Endothelial cell of umbilical vein (primary cell): Measurements from ENCODE around the gene ZNF766. TPM values are rescaled to one million over a fixed set of nuclear protein-coding genes. Genes with fewer than 3 reads are reported as not detected.

Experiments used
- BruUV-seq: library from RNA; stranded (reverse); fragments of 400-500 nt; replicated peaks from 2 replicates; lab custom pipeline; 2021; lab: Mats Ljungman, UMichigan
- CTCF ChIA-PET: fragments of 300-600, 350-600 bp; sonication (Branson Sonifier 250); formaldehyde crosslinking; loops from one replicate; lab custom pipeline; 2021; ENCODE audit warnings: antibody characterized with exemption, inconsistent platforms; lab: Charles Lee
- POLR2A ChIA-PET: fragments of 300-600, 350-600 bp; sonication (Branson Sonifier 250); formaldehyde crosslinking; loops from one replicate; lab custom pipeline; 2021; ENCODE audit warnings: antibody characterized with exemption, inconsistent platforms; lab: Charles Lee
- DNase-seq: peaks from one replicate; pipeline ENCODE4 v3.0.0-alpha.2; 2011; ENCODE audit warnings: low read depth, low spot score
- FAIRE-seq: peaks from 2 replicates; lab custom pipeline; 2011; peaks lifted over from hg19 to GRCh38; lab: Jason Lieb, UNC
- H2AFZ ChIP-seq: 2 replicates; pipeline ENCODE4 v1.6.0; 2012; ENCODE audit warnings: low read depth, low read length, control low read depth, inconsistent platforms
- H3K27ac ChIP-seq: 2 replicates; pipeline ENCODE4 v1.5.1; 2011; ENCODE audit warnings: low read depth, mild to moderate bottlenecking, control low read depth, low read length, moderate library complexity; ENCODE audit not compliant: insufficient read depth
- H3K27me3 ChIP-seq, 2 experiments: 2 replicates each; pipeline versions ENCODE4 v1.6.0 to v1.6.1; 2011; ENCODE audit warnings: low read length in 2 of 2, mixed read lengths in 1 of 2; ENCODE audit not compliant: control insufficient read depth in 2 of 2, insufficient read depth in 2 of 2
- H3K36me3 ChIP-seq, 2 experiments: 2 replicates in 1 of 2; 3 replicates in 1 of 2; pipeline ENCODE4 v1.5.1; 2011; ENCODE audit warnings: low read length in 2 of 2, mild to moderate bottlenecking in 1 of 2, moderate library complexity in 1 of 2; ENCODE audit not compliant: control insufficient read depth in 2 of 2, insufficient read depth in 2 of 2; ENCODE audit errors: extremely low read depth in 1 of 2
- H3K4me1 ChIP-seq: 3 replicates; pipeline ENCODE4 v1.5.1; 2011; ENCODE audit warnings: mild to moderate bottlenecking, low read length; ENCODE audit not compliant: control insufficient read depth, insufficient read depth; ENCODE audit errors: extremely low read depth
- H3K4me2 ChIP-seq: 2 replicates; pipeline ENCODE4 v1.6.1; 2011; ENCODE audit warnings: low read length, control low read depth, mixed read lengths; ENCODE audit not compliant: insufficient read depth
- H3K4me3 ChIP-seq, 3 experiments: fragments of 200-600 bp in 1 of 3; sonication (generic), shearing (Covaris generic) in 1 of 3; replicated peaks in 1 of 3; 2 replicates each; pipeline ENCODE4 v1.5.1; 2011 to 2016; ENCODE audit warnings: control low read depth in 3 of 3, low read length in 3 of 3, mild to moderate bottlenecking in 2 of 3, inconsistent platforms in 1 of 3, low read depth in 1 of 3, moderate library complexity in 1 of 3; ENCODE audit not compliant: insufficient read depth in 1 of 3
- H3K79me2 ChIP-seq: 2 replicates; pipeline ENCODE4 v1.6.0; 2012; ENCODE audit warnings: low read length, inconsistent platforms; ENCODE audit not compliant: control insufficient read depth, insufficient read depth
- H3K9ac ChIP-seq: replicated peaks from 2 replicates; pipeline ENCODE3; 2011; ENCODE audit warnings: low read length, control low read depth; ENCODE audit not compliant: insufficient read depth; ENCODE audit errors: extremely low read depth
- H3K9me1 ChIP-seq: replicated peaks from 3 replicates; pipeline ENCODE4 v1.6.0; 2011; ENCODE audit warnings: mild to moderate bottlenecking, low read length; ENCODE audit not compliant: control insufficient read depth, insufficient read depth; ENCODE audit errors: extremely low read depth
- H3K9me3 ChIP-seq: replicated peaks from 2 replicates; pipeline ENCODE4 v1.5.1; 2012; ENCODE audit warnings: low read length, inconsistent platforms; ENCODE audit not compliant: control insufficient read depth, insufficient read depth
- H4K20me1 ChIP-seq: replicated peaks from 2 replicates; pipeline ENCODE3; 2011; ENCODE audit warnings: mild to moderate bottlenecking, low read length; ENCODE audit not compliant: control insufficient read depth, insufficient read depth; ENCODE audit errors: extremely low read depth
- CTCF ChIP-seq, 2 donors: IDR thresholded peaks; 1 replicate in 1 of 2; 2 replicates in 1 of 2; pipeline ENCODE4 v1.5.1; 2011; ENCODE audit warnings: low read length in 2 of 2, mild to moderate bottlenecking in 2 of 2, moderate library complexity in 2 of 2, control low read depth in 1 of 2, inconsistent platforms in 1 of 2, low read depth in 1 of 2; ENCODE audit not compliant: insufficient read depth in 1 of 2; ENCODE audit errors: extremely low read depth in 1 of 2
- EZH2 ChIP-seq: IDR thresholded peaks from 2 replicates; pipeline ENCODE4 v1.6.1; 2012; ENCODE audit warnings: borderline replicate concordance, low read depth, mild to moderate bottlenecking, moderate library complexity, low read length, inconsistent platforms; ENCODE audit not compliant: severe bottlenecking
- FOS ChIP-seq: IDR thresholded peaks from 2 replicates; pipeline ENCODE4 v1.6.1; 2011; ENCODE audit warnings: mild to moderate bottlenecking, low read length, moderate library complexity, borderline replicate concordance; ENCODE audit not compliant: insufficient read depth
- GATA2 ChIP-seq: IDR thresholded peaks from 2 replicates; pipeline ENCODE4 v1.7.0; 2011; ENCODE audit warnings: low read depth, mild to moderate bottlenecking, moderate library complexity, mixed read lengths, low read length; ENCODE audit not compliant: insufficient read length, insufficient read depth
- JUN ChIP-seq: IDR thresholded peaks from 2 replicates; pipeline ENCODE4 v1.6.1; 2011; ENCODE audit warnings: borderline replicate concordance, low read depth; ENCODE audit not compliant: insufficient read length, insufficient read depth
- MAX ChIP-seq: IDR thresholded peaks from 2 replicates; pipeline ENCODE4 v1.6.1; 2011; ENCODE audit not compliant: insufficient read depth, insufficient read length
- MYC ChIP-seq: IDR thresholded peaks from one replicate; pipeline ENCODE4 v1.6.1; 2011; ENCODE audit warnings: mild to moderate bottlenecking, low read depth, low read length
- POLR2A ChIP-seq: IDR thresholded peaks from 2 replicates; pipeline ENCODE4 v1.6.1; 2012; ENCODE audit warnings: low read depth, mild to moderate bottlenecking, control low read depth, low read length
- POLR2AphosphoS5 ChIP-seq: IDR thresholded peaks from 2 replicates; pipeline ENCODE4 v1.6.1; 2012; ENCODE audit warnings: low read depth, mild to moderate bottlenecking, control low read depth, low read length, moderate library complexity; ENCODE audit not compliant: insufficient read depth
- dilution Hi-C: fragments of 300-500 bp; cut with MboI; formaldehyde crosslinking; loops from one replicate; pipeline ENCODE4 v1.15.0; 2019; ENCODE audit warnings: low sequenced_read_pairs; ENCODE audit not compliant: extremely low pct_ligation_motif_present
- intact Hi-C: fragments of 100-400 bp; cut with micrococcal nuclease; formaldehyde crosslinking; loops from one replicate; pipeline ENCODE4 v1.10.0; 2022
- polyA plus RNA-seq, 4 experiments: library from polyadenylated mRNA; depleted of rRNA in 3 of 4; stranded (reverse) in 3 of 4; unstranded in 1 of 4; fragments of >200 nt; gene quantifications; 2 replicates each; pipeline versions ENCODE4 v1.2.1 to v1.2.3, GENCODE V29; 2011 to 2012; ENCODE audit warnings: missing spikeins in 1 of 4
- total RNA-seq: library from RNA; stranded (reverse); gene quantifications from 2 replicates; pipeline ENCODE4 v1.2.3, GENCODE V29; 2021

ZNF766 gene
- total and polyA plus RNA-seq, 2 donors (not counting 3 experiments of a cell fraction or from before 2014, with no cell fraction given), result 2.9 to 8.9 TPM

- no peaks in the 10 kb centered on the region for H3K79me2 ChIP-seq
- H4K20me1 ChIP-seq, result no peaks in the 10 kb centered on the region
- FAIRE-seq (no peak), DNase-seq (no peak)
- H3K4me3 ChIP-seq, result no peak overlapping the region
- no peaks in the 10 kb centered on the region for H3K27me3 ChIP-seq
- H3K36me3 ChIP-seq, result peaks cover 41 to 63% of the 10 kb centered on the region in 2 experiments
- H3K9me3 ChIP-seq, result no peaks in the 10 kb centered on the region
- no peak overlapping the region for H3K9ac ChIP-seq
- no peak overlapping the region for H3K4me2 ChIP-seq
- ChIA-PET POLR2A (no interaction called here), CTCF (interaction anchor here (1.1 to 1.3 kb wide), 2 partner anchors 18 to 34 kb away, joined by 3 to 5 read pairs; no protein-coding TSS in a partner anchor)
- intact Hi-C loops, result no loop called here
- H3K27ac ChIP-seq, result no peak overlapping the region
- no peak overlapping the region for H2AFZ ChIP-seq
- dilution Hi-C loops, result no loop called here
- TF ChIP-seq MAX, result no peak
- TF ChIP-seq FOS, result no peak
- TF ChIP-seq POLR2AphosphoS5, result no peak
- TF ChIP-seq POLR2A, result no peak
- no peak for TF ChIP-seq MYC
- no peaks in the 10 kb centered on the region for H3K4me1 ChIP-seq
- no peaks in the 10 kb centered on the region for H3K9me1 ChIP-seq
- no TSS peak for BruUV-seq
Measured at GRCh38 chr19:52219611-52220010, 49.8 kb upstream of the ZNF766 start.

- FAIRE-seq, result no peak
- no peak for DNase-seq
- Histone ChIP-seq H2AFZ (no peak overlapping the region), H3K27me3 (no peaks in the 10 kb centered on the region), H3K36me3 (peaks cover 30 to 58% of the 10 kb centered on the region in 2 experiments), H4K20me1 (no peaks in the 10 kb centered on the region), H3K4me2 (no peak overlapping the region), H3K27ac (no peak overlapping the region), H3K9me3 (no peaks in the 10 kb centered on the region), H3K4me3 (no peak overlapping the region), H3K4me1 (no peaks in the 10 kb centered on the region), H3K9ac (no peak overlapping the region), H3K9me1 (no peaks in the 10 kb centered on the region), H3K79me2 (no peaks in the 10 kb centered on the region)
- POLR2A ChIA-PET, result no interaction called here
- TF ChIP-seq FOS (no peak), EZH2 (no peak), MAX (no peak), MYC (no peak), POLR2A (no peak), CTCF (IDR thresholded peaks at IDR 0.05; ENCODE audit: extremely low read depth in 1 of 2, insufficient read depth in 1 of 2, low read depth in 1 of 2, low read length in 2 of 2) (no peak), POLR2AphosphoS5 (no peak), JUN (no peak), GATA2 (no peak)
- intact Hi-C loops, result no loop called here
- CTCF ChIA-PET, result interaction anchor here (0.7 kb wide), 1 partner anchor 16 kb away, joined by 3 read pairs; no protein-coding TSS in a partner anchor
- no TSS peak for BruUV-seq
- dilution Hi-C loops, result no loop called here
Measured at GRCh38 chr19:52221031-52221430, 48.4 kb upstream of the ZNF766 start.
